Tibial nerve (tissue), 4 donors: ENCODE measurements around the gene QSOX2.

Source experiments
- CTCF ChIP-seq, 5 experiments: fragments of 200-600 bp in 3 of 5; fragments of 450-650 bp in 2 of 5; sonication (generic) in 3 of 5; IDR thresholded peaks; one replicate each; pipeline ENCODE4 v1.5.1; 2016 to 2019; ENCODE audit warnings: antibody characterized with exemption in 5 of 5, mild to moderate bottlenecking in 3 of 5, moderate library complexity in 2 of 5
- EP300 ChIP-seq, 2 donors: sonication (generic); formaldehyde crosslinking; IDR thresholded peaks; one replicate each; pipeline ENCODE4 v1.6.1; 2017; ENCODE audit warnings: antibody characterized with exemption in 2 of 2, mild to moderate bottlenecking in 1 of 2
- POLR2A ChIP-seq, 2 donors: fragments of 450-650 bp; IDR thresholded peaks; one replicate each; pipeline ENCODE4 v1.6.1; 2017; ENCODE audit warnings: antibody characterized with exemption in 2 of 2, mild to moderate bottlenecking in 2 of 2, moderate library complexity in 2 of 2

GRCh38 chr9:136182850-136183422, 62.7 kb downstream of the QSOX2 start:
- TF ChIP-seq CTCF (IDR thresholded peaks at IDR 0.05), result no peak
- no peak for TF ChIP-seq POLR2A (IDR thresholded peaks at IDR 0.05)
- no peak for TF ChIP-seq EP300 (IDR thresholded peaks at IDR 0.05)
